GM19025 (cell line): ENCODE data around the gene ZNF398.
"Not testable (repeated sequence)": the region's sequence is repeated elsewhere in the genome, so short reads cannot be mapped to it uniquely, and the experiment has no call there.

Source experiments
- ATAC-seq: cut with Tn5 transposase; IDR thresholded peaks from one replicate; pipeline ENCODE4 v1.9.1; 2021; ENCODE audit warnings: mild to moderate bottlenecking, low read depth, moderate library complexity; ENCODE audit not compliant: unreplicated experiment

ZNF398 gene

GRCh38 chr7:149223761-149224160 is 76.5 kb downstream of the ZNF398 start:
- no peak for ATAC-seq

- no peak for ATAC-seq
Measured at GRCh38 chr7:149224352-149224751, 77.1 kb downstream of the ZNF398 start.

- no peak for ATAC-seq
Measured at GRCh38 chr7:149225106-149225505, 77.9 kb downstream of the ZNF398 start.

DNA sequence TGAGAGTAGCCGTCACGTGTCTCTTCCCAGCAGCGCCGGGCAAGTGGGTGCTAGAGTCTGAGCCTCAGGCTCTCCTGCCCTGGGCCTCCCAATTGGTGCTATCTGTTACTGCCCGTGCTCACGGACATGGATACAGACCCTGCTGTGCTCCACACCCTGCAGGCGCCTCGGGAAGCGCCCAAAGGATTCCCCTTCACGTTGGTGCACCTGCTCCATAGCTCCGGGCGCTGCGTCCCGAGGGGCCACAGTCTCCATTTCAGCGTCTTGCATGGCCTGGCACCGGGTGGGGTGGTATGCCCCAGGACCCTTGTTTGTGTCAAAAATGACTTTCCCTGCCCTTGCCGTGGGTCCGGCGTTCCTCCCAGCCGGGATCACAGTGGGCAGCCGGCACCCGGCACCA is 78.4 kb downstream of the ZNF398 start:
- ATAC-seq: no peak

- not testable (repeated sequence) for ATAC-seq
Measured at GRCh38 chr7:149226366-149226765, 79.1 kb downstream of the ZNF398 start.

DNA sequence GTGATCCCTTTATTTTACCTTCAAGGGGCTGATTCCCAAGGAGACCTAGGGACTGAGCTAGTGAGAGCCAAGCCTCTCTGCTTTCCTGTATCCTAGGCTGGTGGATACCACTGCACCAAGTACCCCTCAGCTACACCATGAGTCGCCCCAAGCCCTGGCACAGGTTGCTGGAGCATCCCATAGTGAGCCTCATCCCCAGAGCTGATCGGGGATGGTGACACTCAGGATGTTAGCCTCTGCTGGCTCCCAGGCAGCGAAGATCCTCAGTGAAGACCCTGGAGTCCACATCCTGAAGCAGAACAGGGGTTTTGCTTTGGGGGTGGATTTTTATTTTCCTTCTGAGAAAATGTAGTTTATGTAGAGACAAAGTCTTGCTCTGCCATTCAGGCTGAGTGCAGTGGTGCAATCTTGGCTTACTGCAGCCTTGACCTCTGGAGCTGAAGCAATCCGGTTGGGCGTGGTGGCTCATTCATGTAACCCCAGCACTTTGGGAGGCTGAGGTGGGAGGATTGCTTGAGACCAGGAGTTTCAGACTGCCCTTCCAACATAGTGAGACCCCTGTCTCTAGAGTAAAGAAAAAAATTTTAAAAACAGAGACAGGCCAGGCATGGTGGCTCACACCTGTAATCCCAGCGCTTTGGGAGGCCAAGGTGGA is 79.7 kb downstream of the ZNF398 start:
- no peak for ATAC-seq

- no peak for ATAC-seq
Measured at GRCh38 chr7:149228831-149229471, 81.7 kb downstream of the ZNF398 start.

DNA sequence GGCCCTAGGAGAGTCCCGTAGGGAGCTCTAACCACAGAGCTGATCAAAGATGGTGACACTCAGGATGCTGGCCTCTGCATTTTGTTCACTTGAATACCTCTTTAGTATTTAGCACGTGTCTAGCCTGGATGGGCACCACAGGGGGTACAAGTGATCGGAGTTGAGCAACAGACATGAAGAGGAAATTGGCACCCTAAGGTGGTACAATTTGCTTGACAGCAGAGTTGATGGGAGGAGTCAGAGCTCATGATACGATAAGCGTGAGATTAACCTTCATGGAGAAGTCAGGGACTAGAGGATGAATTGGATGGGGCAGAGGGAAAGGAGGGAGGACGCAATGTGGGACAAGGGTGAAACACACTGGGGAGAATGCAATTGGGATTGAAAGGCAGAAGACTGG is 82.3 kb downstream of the ZNF398 start:
- no peak for ATAC-seq

- ATAC-seq: no peak
Measured at GRCh38 chr7:149232362-149232761, 85.1 kb downstream of the ZNF398 start.
